Stomach (tissue), 4 donors: ENCODE measurements around the gene CCDC88C.

Experiments
- CTCF ChIP-seq, 7 experiments: fragments of 450-650 bp in 4 of 7; fragments of 200-600 bp in 3 of 7; sonication (generic) in 3 of 7; IDR thresholded peaks; one replicate each; pipeline ENCODE4 v1.5.1; 2016 to 2019; ENCODE audit warnings: antibody characterized with exemption in 7 of 7, control low read depth in 2 of 7, mild to moderate bottlenecking in 1 of 7
- POLR2A ChIP-seq, 4 donors: fragments of 450-650 bp; IDR thresholded peaks; one replicate each; pipeline ENCODE4 v1.6.1; 2016; ENCODE audit warnings: antibody characterized with exemption in 4 of 4, control low read depth in 2 of 4, mild to moderate bottlenecking in 1 of 4, moderate library complexity in 1 of 4

GRCh38 chr14:91458612-91459011 lies 41.0 kb upstream of the CCDC88C start:
- TF ChIP-seq POLR2A (IDR thresholded peaks at IDR 0.05) (no peak), CTCF (IDR thresholded peaks at IDR 0.05) (no peak)
